Fibroblast of skin of scalp (primary cell): ENCODE results near the gene SSR4.
"Not testable (repeated sequence)": the region's sequence is repeated elsewhere in the genome, so short reads cannot be mapped to it uniquely, and the experiment has no call there.

Experiments
- DNase-seq: peaks from one replicate; pipeline ENCODE4 v3.0.0-alpha.2; 2013

SSR4 gene

GRCh38 chrX:153805436-153805835 is 11.0 kb downstream of the SSR4 start:
- DNase-seq = no peak

- no peak for DNase-seq
Observed at GRCh38 chrX:153806999-153807575, 12.6 kb downstream of the SSR4 start.

GRCh38 chrX:153807976-153808375 is 13.5 kb downstream of the SSR4 start:
- no peak for DNase-seq

GRCh38 chrX:153812220-153812619 is 17.8 kb downstream of the SSR4 start:
- no peak for DNase-seq

GRCh38 chrX:153813161-153813560 is 18.7 kb downstream of the SSR4 start:
- DNase-seq = no peak

- DNase-seq = no peak
Observed at GRCh38 chrX:153814591-153815315, 20.3 kb downstream of the SSR4 start.

- no peak for DNase-seq
Observed at GRCh38 chrX:153816831-153817690, 22.6 kb downstream of the SSR4 start.

GRCh38 chrX:153818064-153818463 is 23.6 kb downstream of the SSR4 start:
- not testable (repeated sequence) for DNase-seq

- DNase-seq = peak; percentile 23
Observed at GRCh38 chrX:153818571-153819383, 24.3 kb downstream of the SSR4 start.

GRCh38 chrX:153819384-153820040 is 25.0 kb downstream of the SSR4 start:
- DNase-seq = no peak

GRCh38 chrX:153820601-153821000 is 26.1 kb downstream of the SSR4 start:
- DNase-seq = no peak

- no peak for DNase-seq
Observed at GRCh38 chrX:153821066-153821465, 26.6 kb downstream of the SSR4 start.

GRCh38 chrX:153824348-153824747 is 29.9 kb downstream of the SSR4 start:
- DNase-seq = no peak

- no peak for DNase-seq
Observed at GRCh38 chrX:153825042-153825441, 30.6 kb downstream of the SSR4 start.

- no peak for DNase-seq
Observed at GRCh38 chrX:153827016-153827415, 32.5 kb downstream of the SSR4 start.

GRCh38 chrX:153827903-153828302 is 33.4 kb downstream of the SSR4 start:
- no peak for DNase-seq

GRCh38 chrX:153828308-153828707 is 33.8 kb downstream of the SSR4 start:
- DNase-seq = no peak

GRCh38 chrX:153828723-153829548 is 34.5 kb downstream of the SSR4 start:
- peak; percentile 65 for DNase-seq

- DNase-seq = no peak
Observed at GRCh38 chrX:153829549-153829798, 35.0 kb downstream of the SSR4 start.

GRCh38 chrX:153829799-153830639 is 35.6 kb downstream of the SSR4 start, which contains the start of gene PDZD4:
TSS of gene PDZD4 (minus strand) at chrX:153830544. CDS start at chrX:153830298, 246 bp downstream.
- DNase-seq = no peak
